HepG2 (cell line): Measurements from ENCODE around the gene TPST1. TPM values are rescaled to one million over a fixed set of nuclear protein-coding genes. Genes with fewer than 3 reads are reported as not detected.

ENCODE experiments used
- ATAC-seq: fragments of 200-7000 bp; cut with Tn5 transposase; 3 replicates; pipeline ENCODE4 v1.9.1; 2020; ENCODE audit warnings: mild to moderate bottlenecking, moderate library complexity
- BruUV-seq: library from RNA; stranded (reverse); fragments of 400-500 nt; replicated peaks from 2 replicates; lab custom pipeline; 2021; lab: Mats Ljungman, UMichigan
- CTCF ChIA-PET: fragments of 300-600 bp; formaldehyde crosslinking; extraction: SDS; loops from one replicate; lab custom pipeline; 2021; ENCODE audit warnings: low total read pairs, inconsistent platforms, low intra/inter-chr PET ratio; lab: Yijun Ruan, JAX
- POLR2A ChIA-PET: fragments of 350-600 bp; sonication (Branson Sonifier 250); formaldehyde crosslinking; loops from one replicate; lab custom pipeline; 2020; ENCODE audit warnings: antibody characterized with exemption, inconsistent platforms; lab: Yijun Ruan, JAX
- DNase-seq: peaks from one replicate; pipeline ENCODE4 v3.0.0-alpha.2; 2015; ENCODE audit warnings: low spot score
- FAIRE-seq: peaks from 3 replicates; lab custom pipeline; 2011; peaks lifted over from hg19 to GRCh38; lab: Jason Lieb, UNC
- H2AFZ ChIP-seq: one replicate; pipeline ENCODE4 v1.6.1; 2011; ENCODE audit warnings: low read length, inconsistent platforms
- H3K27ac ChIP-seq: fragments of 300-600 bp; 3 replicates; pipeline ENCODE4 v1.8.0; 2011; ENCODE audit warnings: mixed run types, mild to moderate bottlenecking, mixed read lengths, low read length, inconsistent platforms; ENCODE audit not compliant: insufficient read depth; ENCODE audit errors: extremely low read length
- H3K27me3 ChIP-seq, 2 experiments: fragments of 200-600 bp in 1 of 2; 2 replicates in 1 of 2; 3 replicates in 1 of 2; pipeline versions ENCODE4 v1.6.0 to v1.8.0; 2011; ENCODE audit warnings: low read length in 2 of 2, mild to moderate bottlenecking in 2 of 2, moderate library complexity in 2 of 2, inconsistent platforms in 1 of 2; ENCODE audit not compliant: insufficient read depth in 2 of 2, control insufficient read depth in 1 of 2
- H3K36me3 ChIP-seq, 2 experiments: fragments of 200-600 bp in 1 of 2; replicated peaks in 1 of 2; 2 replicates in 1 of 2; 3 replicates in 1 of 2; pipeline versions ENCODE4 v1.5.1 to v1.8.0; 2011; ENCODE audit warnings: low read length in 2 of 2, inconsistent platforms in 1 of 2; ENCODE audit not compliant: insufficient read depth in 2 of 2, control insufficient read depth in 1 of 2
- H3K4me1 ChIP-seq: 2 replicates; pipeline ENCODE4 v1.5.1; 2012; ENCODE audit warnings: low read length, inconsistent platforms; ENCODE audit not compliant: insufficient read depth
- H3K4me2 ChIP-seq: 2 replicates; pipeline ENCODE4 v1.6.0; 2011; ENCODE audit warnings: low read depth, low read length, inconsistent platforms
- H3K4me3 ChIP-seq, 3 experiments: fragments of 200-600 bp in 1 of 3; sonication (generic), shearing (Covaris generic) in 1 of 3; replicated peaks in 1 of 3; 2 replicates each; pipeline ENCODE4 v1.5.1; 2011 to 2016; ENCODE audit warnings: low read length in 3 of 3, inconsistent platforms in 2 of 3, low read depth in 2 of 3, mild to moderate bottlenecking in 2 of 3, control low read depth in 1 of 3, mixed read lengths in 1 of 3; ENCODE audit not compliant: insufficient read depth in 1 of 3
- H3K79me2 ChIP-seq: one replicate; pipeline ENCODE4 v1.6.1; 2011; ENCODE audit warnings: low read length, inconsistent platforms; ENCODE audit not compliant: insufficient read depth
- H3K9ac ChIP-seq: 2 replicates; pipeline ENCODE4 v1.6.0; 2011; ENCODE audit warnings: mild to moderate bottlenecking, low read depth, low read length, inconsistent platforms; ENCODE audit not compliant: insufficient read depth
- H3K9me3 ChIP-seq: 2 replicates; pipeline ENCODE4 v1.5.1; 2012; ENCODE audit warnings: mild to moderate bottlenecking, low read length
- H4K20me1 ChIP-seq: 2 replicates; pipeline ENCODE4 v1.6.0; 2011; ENCODE audit warnings: inconsistent platforms, mild to moderate bottlenecking, low read length, moderate library complexity; ENCODE audit not compliant: insufficient read depth
- ARNTL ChIP-seq: sonication (generic); formaldehyde crosslinking; IDR thresholded peaks from 2 replicates; pipeline ENCODE4 v1.4.0; 2020; ENCODE audit warnings: mild to moderate bottlenecking, missing genetic modification reagents
- ELF1 ChIP-seq: sonication (generic); formaldehyde crosslinking; IDR thresholded peaks from 2 replicates; pipeline ENCODE4 v1.4.0; 2020; ENCODE audit warnings: missing genetic modification reagents
- HNRNPK ChIP-seq: fragments of 200-400 bp; formaldehyde crosslinking; IDR thresholded peaks from 2 replicates; pipeline ENCODE4 v1.6.1; 2018; ENCODE audit warnings: low read length, low read depth, moderate library complexity, mild to moderate bottlenecking; ENCODE audit not compliant: poor library complexity, severe bottlenecking
- NFIC ChIP-seq: IDR thresholded peaks from 2 replicates; pipeline ENCODE4 v1.6.1; 2012; ENCODE audit warnings: mild to moderate bottlenecking, low read length, inconsistent platforms
- RARA ChIP-seq: IDR thresholded peaks from 2 replicates; pipeline ENCODE4 v1.6.1; 2016; ENCODE audit warnings: missing genetic modification reagents, missing compliant biosample characterization
- THYN1 ChIP-seq: sonication (generic); formaldehyde crosslinking; IDR thresholded peaks from 2 replicates; pipeline ENCODE4 v1.8.1; 2023; ENCODE audit warnings: low read depth, mild to moderate bottlenecking, moderate library complexity, missing genetic modification reagents, borderline replicate concordance
- ZBTB49 ChIP-seq: sonication (generic); formaldehyde crosslinking; IDR thresholded peaks from 2 replicates; pipeline ENCODE4 v1.4.0; 2020; ENCODE audit warnings: missing genetic modification reagents, borderline replicate concordance
- ZNF12 ChIP-seq: sonication (generic); formaldehyde crosslinking; IDR thresholded peaks from 2 replicates; pipeline ENCODE4 v1.5.0; 2020; ENCODE audit warnings: missing genetic modification reagents
- ZNF543 ChIP-seq: sonication (generic); formaldehyde crosslinking; IDR thresholded peaks from 2 replicates; pipeline ENCODE4 v1.4.0; 2020; ENCODE audit warnings: mild to moderate bottlenecking, missing genetic modification reagents
- ZNF574 ChIP-seq: sonication (generic); formaldehyde crosslinking; IDR thresholded peaks from 2 replicates; pipeline ENCODE4 v1.4.0; 2020; ENCODE audit warnings: missing genetic modification reagents
- ZNF605 ChIP-seq: sonication (generic); formaldehyde crosslinking; IDR thresholded peaks from 2 replicates; pipeline ENCODE4 v1.8.0; 2022; ENCODE audit warnings: mild to moderate bottlenecking, missing genetic modification reagents
- ZNF770 ChIP-seq: sonication (generic); formaldehyde crosslinking; IDR thresholded peaks from 2 replicates; pipeline ENCODE4 v1.5.0; 2020; ENCODE audit warnings: mild to moderate bottlenecking, missing genetic modification reagents
- ZNF816 ChIP-seq: sonication (generic); formaldehyde crosslinking; IDR thresholded peaks from 2 replicates; pipeline ENCODE4 v1.8.0; 2022; ENCODE audit warnings: missing genetic modification reagents, mild to moderate bottlenecking, borderline replicate concordance
- WGBS: methylation state at CpG from one replicate; pipeline ENCODE4 v1.1.6; 2017; ENCODE audit warnings: low lambda C conversion rate; 5-methylcytosine and 5-hydroxymethylcytosine counted together
- in situ Hi-C: cut with HindIII; loops from 2 replicates; pipeline ENCODE4 v1.10.0; 2017; ENCODE audit warnings: low pct_unique_long_range_greater_than_20kb; ENCODE audit not compliant: extremely low pct_ligation_motif_present
- intact Hi-C: fragments of 100-400 bp; cut with micrococcal nuclease; formaldehyde crosslinking; loops from one replicate; pipeline ENCODE4 v1.10.0; 2022; ENCODE audit not compliant: unreplicated experiment
- polyA plus RNA-seq, 8 experiments: library from polyadenylated mRNA; depleted of rRNA in 3 of 8; stranded (reverse) in 7 of 8; unstranded in 1 of 8; fragments of >200 nt; fragmentation: Illumina TruSeq in 4 of 8; extraction: Trizol in 4 of 8; gene quantifications; 2 replicates each; pipeline versions ENCODE4 v1.2.1 to v1.2.3, GENCODE V29; 2011 to 2016; ENCODE audit warnings: low read depth in 4 of 8, missing spikeins in 1 of 8, mixed read lengths in 1 of 8; ENCODE audit not compliant: insufficient read depth in 1 of 8
- total RNA-seq, 5 experiments: library from RNA; depleted of rRNA; stranded (reverse); fragments of >200 nt; fragmentation: Illumina TruSeq; extraction: Trizol; gene quantifications; 2 replicates each; pipeline ENCODE4 v1.2.3, GENCODE V29; 2016; ENCODE audit warnings: low read depth in 1 of 5

TPST1 gene
- total and polyA plus RNA-seq, 2 of the 13 experiments (the other 11 are each of a cell fraction or from before 2014, with no cell fraction given), result 24.3 to 34.1 TPM

GRCh38 chr7:66339141-66339540, 134.0 kb downstream of the TPST1 start:
- 98% methylated on average over 1 of the region's 1 CpG for WGBS
- Histone ChIP-seq H3K4me3 (no peak overlapping the region), H4K20me1 (no peaks in the 10 kb centered on the region), H3K79me2 (no peaks in the 10 kb centered on the region), H3K27me3 (no peaks in the 10 kb centered on the region), H3K4me1 (peaks cover 18% of the 10 kb centered on the region), H3K9ac (no peak overlapping the region), H3K27ac (no peak overlapping the region), H3K36me3 (no peaks in the 10 kb centered on the region), H3K4me2 (no peak overlapping the region), H2AFZ (no peak overlapping the region), H3K9me3 (peaks cover 24% of the 10 kb centered on the region)
- ATAC-seq (no peak), FAIRE-seq (no peak), DNase-seq (no peak)
- in situ Hi-C loops (no loop called here), intact Hi-C loops (no loop called here)
- ChIA-PET POLR2A (no interaction called here), CTCF (no interaction called here)
- BruUV-seq, result no TSS peak
- TF ChIP-seq ZNF12, result no peak
- no peak for TF ChIP-seq ELF1 (CRISPR knock-in tag)
- no peak for TF ChIP-seq ZNF605 (CRISPR knock-in tag)
- TF ChIP-seq ZNF543 (CRISPR knock-in tag), result no peak
- TF ChIP-seq NFIC, result no peak
- TF ChIP-seq ZNF816, result no peak
- TF ChIP-seq ZNF770 (CRISPR knock-in tag), result no peak
- no peak for TF ChIP-seq ZNF574 (CRISPR knock-in tag)
- no peak for TF ChIP-seq ZBTB49 (CRISPR knock-in tag)
- TF ChIP-seq HNRNPK, result no peak
- no peak for TF ChIP-seq RARA (CRISPR knock-in tag)
- no peak for TF ChIP-seq THYN1 (CRISPR knock-in tag)
- TF ChIP-seq ARNTL (CRISPR knock-in tag), result no peak
